Esophagus (tissue), 2 donors: ENCODE results near the gene RNASE8. TPM values are rescaled to one million over a fixed set of nuclear protein-coding genes. Genes with fewer than 3 reads are reported as not detected.

Experiments
- H3K27ac ChIP-seq, 2 donors: one replicate each; pipeline ENCODE4 v1.5.1; 2013; ENCODE audit warnings: low read depth in 2 of 2, mild to moderate bottlenecking in 2 of 2, inconsistent platforms in 1 of 2, low read length in 1 of 2, moderate library complexity in 1 of 2
- H3K27me3 ChIP-seq, 2 donors: one replicate each; pipeline ENCODE4 v1.6.1; 2013; ENCODE audit warnings: low read length in 2 of 2, control low read depth in 1 of 2, mild to moderate bottlenecking in 1 of 2; ENCODE audit not compliant: insufficient read depth in 2 of 2, control insufficient read depth in 1 of 2
- H3K36me3 ChIP-seq, 2 donors: one replicate each; pipeline ENCODE4 v1.6.1; 2013; ENCODE audit warnings: low read length in 1 of 2; ENCODE audit not compliant: control insufficient read depth in 2 of 2, insufficient read depth in 2 of 2
- H3K4me1 ChIP-seq, 2 donors: one replicate each; pipeline ENCODE4 v1.6.1; 2013; ENCODE audit warnings: low read length in 1 of 2; ENCODE audit not compliant: control insufficient read depth in 2 of 2, insufficient read depth in 2 of 2
- H3K4me3 ChIP-seq, 2 donors: one replicate each; pipeline ENCODE4 v1.5.1; 2013; ENCODE audit warnings: low read length in 2 of 2, mild to moderate bottlenecking in 2 of 2, low read depth in 1 of 2, moderate library complexity in 1 of 2
- H3K9me3 ChIP-seq, 2 donors: one replicate each; pipeline ENCODE4 v1.6.1; 2013; ENCODE audit warnings: mild to moderate bottlenecking in 2 of 2, low read depth in 1 of 2, low read length in 1 of 2, moderate library complexity in 1 of 2; ENCODE audit not compliant: control insufficient read depth in 2 of 2, insufficient read depth in 1 of 2
- WGBS, 2 donors: extraction: QIAGEN DNeasy Blood & Tissue Kit; methylation state at CpG; one replicate each; pipeline ENCODE4 v1.1.7; 2013; 5-methylcytosine and 5-hydroxymethylcytosine counted together
- polyA plus RNA-seq, 2 donors: library from polyadenylated mRNA; stranded (reverse); fragments of 200-250 nt; gene quantifications; one replicate each; pipeline ENCODE4 v1.2.3, GENCODE V29; 2013
- donor health status: healthy with polysubstance abuse.
- donor health status: Bipolar disorder and iron deficiency.

Gene RNASE8
- polyA plus RNA-seq, 2 donors: not detected

GRCh38 chr14:21071225-21072030 lies 13.8 kb downstream of the RNASE8 start:
- H3K4me3 ChIP-seq: peak overlapping the region; percentile 52 to 60
- 1 to 2% methylated on average over 30 to 37 of the region's 37 CpGs for WGBS, 2 donors
- H3K27me3 ChIP-seq: peaks cover 0 to 3% of the 10 kb centered on the region in 2 donors
- H3K36me3 ChIP-seq: no peaks in the 10 kb centered on the region
- H3K9me3 ChIP-seq: no peaks in the 10 kb centered on the region
- H3K4me1 ChIP-seq: peaks cover 0 to 6% of the 10 kb centered on the region in 2 donors
- peak overlapping the region; percentile 73 to 78 for H3K27ac ChIP-seq

- Histone ChIP-seq H3K4me3 (no peak overlapping the region), H3K36me3 (no peaks in the 10 kb centered on the region), H3K9me3 (no peaks in the 10 kb centered on the region), H3K4me1 (peaks cover 0 to 6% of the 10 kb centered on the region in 2 donors), H3K27me3 (peaks cover 0 to 3% of the 10 kb centered on the region in 2 donors), H3K27ac (peak overlapping the region in 1 of 2 donors; percentile 78)
- 43 to 54% methylated on average over 4 of the region's 4 CpGs for WGBS, 2 donors
These were observed 14.4 kb downstream of the RNASE8 start for GRCh38 chr14:21072031-21072473.

- H3K4me1 ChIP-seq: peaks cover 0 to 6% of the 10 kb centered on the region in 2 donors
- H3K36me3 ChIP-seq: no peaks in the 10 kb centered on the region
- H3K27ac ChIP-seq: peak overlapping the region in 1 of 2 donors; percentile 54
- H3K27me3 ChIP-seq: peaks cover 0 to 3% of the 10 kb centered on the region in 2 donors
- WGBS, 2 donors: 76 to 88% methylated on average over 9 of the region's 9 CpGs
- no peaks in the 10 kb centered on the region for H3K9me3 ChIP-seq
- no peak overlapping the region for H3K4me3 ChIP-seq
These were observed 15.2 kb downstream of the RNASE8 start for GRCh38 chr14:21072781-21073339.

GRCh38 chr14:21073921-21074320 lies 16.3 kb downstream of the RNASE8 start:
- 82 to 87% methylated on average over 9 of the region's 9 CpGs for WGBS, 2 donors
- Histone ChIP-seq H3K36me3 (no peaks in the 10 kb centered on the region), H3K4me3 (no peak overlapping the region), H3K4me1 (peaks cover 0 to 6% of the 10 kb centered on the region in 2 donors), H3K27me3 (peaks cover 0 to 3% of the 10 kb centered on the region in 2 donors), H3K9me3 (no peaks in the 10 kb centered on the region), H3K27ac (no peak overlapping the region)

GRCh38 chr14:21074398-21075272 lies 17.0 kb downstream of the RNASE8 start:
- 86 to 90% methylated on average over 22 to 26 of the region's 26 CpGs for WGBS, 2 donors
- Histone ChIP-seq H3K9me3 (no peaks in the 10 kb centered on the region), H3K4me3 (no peak overlapping the region), H3K4me1 (no peaks in the 10 kb centered on the region), H3K27ac (no peak overlapping the region), H3K36me3 (no peaks in the 10 kb centered on the region), H3K27me3 (no peaks in the 10 kb centered on the region)

- WGBS, 2 donors: 88 to 91% methylated on average over 9 of the region's 9 CpGs
- Histone ChIP-seq H3K27ac (no peak overlapping the region), H3K27me3 (no peaks in the 10 kb centered on the region), H3K36me3 (no peaks in the 10 kb centered on the region), H3K4me1 (no peaks in the 10 kb centered on the region), H3K4me3 (no peak overlapping the region), H3K9me3 (no peaks in the 10 kb centered on the region)
These were observed 18.3 kb downstream of the RNASE8 start for GRCh38 chr14:21075719-21076437.

GRCh38 chr14:21077672-21078071 lies 20.1 kb downstream of the RNASE8 start:
- 79 to 85% methylated on average over 2 of the region's 2 CpGs for WGBS, 2 donors
- no peak overlapping the region for H3K4me3 ChIP-seq
- peaks cover 0 to 7% of the 10 kb centered on the region in 2 donors for H3K36me3 ChIP-seq
- H3K27me3 ChIP-seq: no peaks in the 10 kb centered on the region
- H3K4me1 ChIP-seq: no peaks in the 10 kb centered on the region
- no peaks in the 10 kb centered on the region for H3K9me3 ChIP-seq
- H3K27ac ChIP-seq: no peak overlapping the region

- Histone ChIP-seq H3K4me3 (no peak overlapping the region), H3K27ac (no peak overlapping the region), H3K36me3 (peaks cover 0 to 7% of the 10 kb centered on the region in 2 donors), H3K4me1 (no peaks in the 10 kb centered on the region), H3K9me3 (no peaks in the 10 kb centered on the region), H3K27me3 (no peaks in the 10 kb centered on the region)
- 87 to 88% methylated on average over 5 of the region's 5 CpGs for WGBS, 2 donors
These were observed 20.7 kb downstream of the RNASE8 start for GRCh38 chr14:21078287-21078686.

GRCh38 chr14:21078726-21079125 lies 21.1 kb downstream of the RNASE8 start:
- WGBS, 2 donors: 79 to 82% methylated on average over 10 of the region's 10 CpGs
- peaks cover 0 to 7% of the 10 kb centered on the region in 2 donors for H3K36me3 ChIP-seq
- H3K27me3 ChIP-seq: no peaks in the 10 kb centered on the region

More at GRCh38 chr14:21078726-21079125, 21.1 kb downstream of the RNASE8 start:
- Histone ChIP-seq H3K4me3 (no peak overlapping the region), H3K9me3 (no peaks in the 10 kb centered on the region), H3K4me1 (no peaks in the 10 kb centered on the region), H3K27ac (no peak overlapping the region)
